ENCODE data around the gene TMEM260.
"Not testable (repeated sequence)": the region's sequence is repeated elsewhere in the genome, so short reads cannot be mapped to it uniquely, and the experiment has no call there.

Gene TMEM260

DNA sequence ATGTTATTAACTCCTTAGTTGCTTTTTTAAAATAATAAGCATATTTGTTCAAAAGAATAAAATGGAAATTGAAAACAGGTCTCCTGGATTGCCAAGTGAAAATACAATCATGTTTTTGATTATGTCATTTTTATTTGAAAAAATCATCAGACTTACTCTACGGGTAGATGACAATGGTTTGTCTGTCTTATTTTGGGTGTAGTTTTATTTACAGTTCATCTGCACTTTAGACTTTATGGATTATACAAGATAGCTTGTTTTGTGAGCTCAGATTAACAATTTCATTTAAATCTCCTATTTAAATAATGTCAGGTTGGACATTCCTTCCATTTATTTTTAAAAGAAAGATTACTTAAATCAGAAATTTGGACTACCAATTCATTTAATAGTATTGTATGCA, 14.8 kb downstream of the TMEM260 start:
- no peak for DNase-seq (ENCODE audit: low spot score)
- FAIRE-seq: no peak

DNA sequence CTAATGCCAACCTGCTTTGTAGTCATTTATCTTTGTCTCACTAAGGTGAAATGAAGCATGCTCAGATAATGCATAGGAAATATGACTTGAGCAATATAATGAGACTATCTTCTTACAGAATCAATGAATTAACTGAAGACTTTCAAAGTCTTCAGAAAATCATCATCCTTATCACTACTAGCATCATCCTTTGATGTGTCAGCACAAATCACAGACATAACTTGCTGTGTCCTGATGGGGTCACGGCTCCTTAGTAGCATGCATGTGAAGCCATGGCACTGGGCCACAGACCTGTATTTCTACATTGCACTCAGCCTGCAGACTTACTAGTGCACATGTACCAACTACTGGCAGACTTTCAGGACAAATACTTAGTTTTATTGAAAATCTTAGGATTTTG, 18.9 kb downstream of the TMEM260 start:
- FAIRE-seq: no peak
- DNase-seq (ENCODE audit: low spot score): no peak

DNA sequence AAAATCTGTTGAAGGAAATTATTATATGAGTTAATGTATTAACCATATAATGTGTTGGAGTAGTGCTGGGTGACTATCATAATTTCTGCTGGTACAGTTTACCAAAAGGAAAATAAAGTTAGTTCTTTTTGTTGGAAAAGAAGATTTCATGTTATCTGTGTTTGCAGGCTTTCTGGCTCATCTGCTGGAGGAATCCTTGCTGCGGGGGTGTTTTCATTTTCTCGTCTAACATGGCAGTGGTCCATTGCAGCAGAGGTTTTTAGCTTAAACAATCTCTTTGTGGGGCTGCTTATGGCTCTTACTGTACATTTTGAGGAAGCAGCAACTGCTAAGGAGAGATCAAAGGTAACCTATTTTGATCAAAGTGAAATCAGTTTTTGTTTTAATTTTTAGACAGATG, 24.1 kb downstream of the TMEM260 start:
- DNase-seq (ENCODE audit: low spot score) (no peak), FAIRE-seq (no peak)

DNA sequence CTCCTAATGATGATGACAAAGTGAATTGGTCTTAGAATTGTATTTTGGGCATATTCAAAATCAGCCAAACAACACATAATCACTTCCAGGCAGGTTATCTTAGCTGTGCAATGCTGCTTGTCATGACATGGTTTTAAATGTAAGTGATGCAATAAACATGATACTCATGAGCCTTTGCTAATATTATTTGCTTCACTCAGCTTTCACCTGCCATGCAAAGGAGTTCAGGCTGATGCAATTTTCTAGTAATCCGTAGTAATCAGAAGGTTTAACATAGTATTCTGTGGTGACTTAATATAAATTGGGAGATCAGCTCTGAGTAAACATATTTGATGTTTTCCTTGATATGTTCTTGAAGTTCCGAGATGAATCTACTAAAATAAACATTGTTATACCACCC, 29.1 kb downstream of the TMEM260 start:
- no peak for DNase-seq (ENCODE audit: low spot score)
- no peak for FAIRE-seq

DNA sequence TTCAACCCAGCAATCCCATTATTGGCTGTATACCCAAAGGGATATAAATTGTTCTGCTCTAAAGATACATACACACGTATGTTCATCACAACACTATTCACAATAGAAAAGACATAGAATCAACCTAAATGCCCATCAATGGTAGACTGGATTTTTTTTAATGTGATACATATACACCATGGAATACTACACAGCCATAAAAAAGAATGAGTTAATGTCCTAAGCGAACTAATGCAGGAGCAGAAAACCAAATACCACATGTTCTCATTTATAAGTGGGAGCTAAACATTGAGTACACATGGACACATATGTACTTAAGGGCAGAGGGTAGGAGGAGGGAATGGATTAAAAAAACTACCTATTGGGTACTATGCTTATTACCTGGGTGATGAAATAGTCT, 32.1 kb downstream of the TMEM260 start:
- FAIRE-seq; DNase-seq (ENCODE audit: low spot score): not testable (repeated sequence)

DNA sequence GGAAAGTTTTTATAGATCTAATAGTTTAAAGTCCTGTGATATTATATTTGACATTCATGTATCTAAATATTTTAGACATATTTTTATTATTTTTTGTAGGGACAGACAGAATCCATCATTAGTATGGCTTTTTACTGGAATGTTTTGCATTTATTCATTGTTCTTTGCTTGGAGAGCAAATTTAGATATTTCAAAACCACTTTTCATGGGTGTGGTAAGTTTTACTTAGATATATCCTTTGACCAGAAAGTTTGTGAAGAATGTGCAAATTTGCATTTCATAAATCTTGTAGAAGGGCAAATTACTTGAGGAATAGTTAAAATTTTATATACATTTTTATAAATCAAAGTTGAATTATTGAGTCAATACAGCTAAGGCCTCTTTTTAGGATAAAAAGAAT, 37.5 kb downstream of the TMEM260 start:
- no peak for DNase-seq (ENCODE audit: low spot score)
- no peak for FAIRE-seq

DNA sequence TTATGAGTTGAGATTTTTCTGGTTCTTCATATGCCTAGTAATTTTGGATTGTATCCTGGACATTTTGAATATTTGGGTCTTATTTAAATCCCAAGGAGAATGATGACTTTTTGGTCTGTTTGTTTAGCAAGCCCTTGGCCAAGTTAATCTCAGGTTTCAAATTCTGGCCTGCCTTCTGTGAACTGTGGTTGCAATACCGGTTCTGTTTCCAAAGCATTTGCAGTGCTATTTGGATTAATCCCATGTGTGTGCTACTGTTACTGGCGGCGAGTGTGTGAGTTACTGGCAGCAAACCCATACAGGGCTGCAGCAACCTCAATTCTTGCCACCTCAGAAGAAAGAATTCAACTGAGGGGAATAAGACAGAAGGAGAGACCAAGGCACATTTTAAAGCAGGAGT, 51.1 kb downstream of the TMEM260 start:
- DNase-seq (ENCODE audit: low spot score) (no peak), FAIRE-seq (no peak)

DNA sequence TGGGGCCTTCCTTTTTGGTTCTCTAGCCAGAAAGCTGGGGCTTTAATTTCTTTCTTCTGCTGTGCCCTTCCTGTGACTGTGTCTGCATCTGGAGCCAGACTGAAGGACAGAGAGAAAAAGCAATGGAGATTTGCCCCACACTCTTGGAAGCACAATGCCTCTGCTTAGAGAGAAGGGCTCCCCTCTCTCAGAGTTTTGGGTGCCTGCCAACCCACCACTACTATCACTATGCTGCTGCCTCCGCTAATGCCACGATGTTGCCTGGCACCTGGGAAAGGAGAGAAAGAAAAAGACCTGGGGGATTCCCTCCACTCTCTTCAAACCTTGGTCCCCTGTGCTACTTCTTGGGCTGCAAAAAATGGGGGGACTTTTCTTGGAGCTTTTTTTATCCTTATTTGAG, 52.6 kb downstream of the TMEM260 start:
- FAIRE-seq (no peak), DNase-seq (ENCODE audit: low spot score) (no peak)

DNA sequence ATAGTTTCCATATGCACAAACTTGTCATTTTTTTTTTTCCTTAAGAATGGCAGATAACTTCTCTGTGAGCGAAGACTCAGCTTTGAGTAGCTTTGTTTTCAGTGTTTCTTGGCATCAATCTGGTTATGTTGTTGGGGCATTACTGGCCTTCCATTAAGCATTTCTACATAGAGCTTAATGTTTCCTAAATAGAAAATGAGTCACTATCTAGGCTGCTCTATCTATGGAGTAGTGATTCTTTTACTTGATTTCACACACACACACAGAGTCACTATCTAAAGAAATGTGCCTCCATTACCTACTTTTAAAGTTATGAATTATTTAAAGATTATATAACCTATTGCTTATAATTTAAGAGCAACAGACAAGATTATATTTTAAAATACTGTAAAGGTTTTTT, 53.9 kb downstream of the TMEM260 start:
- DNase-seq (ENCODE audit: low spot score) (no peak), FAIRE-seq (no peak)

DNA sequence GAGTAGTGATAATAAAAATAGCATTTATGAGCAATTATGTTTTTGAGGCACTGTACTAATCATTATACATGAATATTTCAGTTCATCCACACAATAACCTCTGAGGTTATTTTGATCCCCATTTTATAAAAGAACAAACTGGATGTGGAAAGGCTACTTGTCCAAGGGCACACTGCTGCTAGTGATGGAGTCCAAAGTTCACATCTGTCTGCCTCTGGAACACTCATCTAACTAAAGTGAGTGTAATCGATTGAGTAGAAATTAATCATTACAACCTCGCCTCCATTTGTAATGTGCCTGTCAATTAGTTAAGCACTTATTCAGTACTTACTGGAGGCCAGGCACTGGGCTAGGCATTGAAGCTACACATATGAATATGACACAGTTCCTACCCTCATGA, 55.4 kb downstream of the TMEM260 start:
- FAIRE-seq (no peak), DNase-seq (ENCODE audit: low spot score) (no peak)

DNA sequence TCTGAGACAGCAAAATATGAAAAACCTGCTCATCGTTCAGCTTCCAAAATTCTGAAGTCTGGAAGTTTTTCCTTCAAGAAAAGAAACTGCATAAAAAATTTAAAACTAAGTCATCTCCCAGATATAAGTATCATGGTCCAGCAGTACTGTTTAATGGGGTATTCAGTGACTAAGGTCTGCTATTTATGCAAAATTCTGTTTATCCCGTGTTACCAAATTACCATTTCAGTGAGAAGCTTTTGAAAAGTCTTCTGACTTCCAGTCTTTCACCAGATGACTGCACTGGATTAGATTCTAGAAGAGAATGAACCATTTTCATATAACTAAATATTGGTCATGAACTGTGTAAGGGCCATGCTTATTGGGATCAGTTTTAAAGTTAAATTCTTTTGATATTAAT, 67.9 kb downstream of the TMEM260 start:
- FAIRE-seq: no peak

DNA sequence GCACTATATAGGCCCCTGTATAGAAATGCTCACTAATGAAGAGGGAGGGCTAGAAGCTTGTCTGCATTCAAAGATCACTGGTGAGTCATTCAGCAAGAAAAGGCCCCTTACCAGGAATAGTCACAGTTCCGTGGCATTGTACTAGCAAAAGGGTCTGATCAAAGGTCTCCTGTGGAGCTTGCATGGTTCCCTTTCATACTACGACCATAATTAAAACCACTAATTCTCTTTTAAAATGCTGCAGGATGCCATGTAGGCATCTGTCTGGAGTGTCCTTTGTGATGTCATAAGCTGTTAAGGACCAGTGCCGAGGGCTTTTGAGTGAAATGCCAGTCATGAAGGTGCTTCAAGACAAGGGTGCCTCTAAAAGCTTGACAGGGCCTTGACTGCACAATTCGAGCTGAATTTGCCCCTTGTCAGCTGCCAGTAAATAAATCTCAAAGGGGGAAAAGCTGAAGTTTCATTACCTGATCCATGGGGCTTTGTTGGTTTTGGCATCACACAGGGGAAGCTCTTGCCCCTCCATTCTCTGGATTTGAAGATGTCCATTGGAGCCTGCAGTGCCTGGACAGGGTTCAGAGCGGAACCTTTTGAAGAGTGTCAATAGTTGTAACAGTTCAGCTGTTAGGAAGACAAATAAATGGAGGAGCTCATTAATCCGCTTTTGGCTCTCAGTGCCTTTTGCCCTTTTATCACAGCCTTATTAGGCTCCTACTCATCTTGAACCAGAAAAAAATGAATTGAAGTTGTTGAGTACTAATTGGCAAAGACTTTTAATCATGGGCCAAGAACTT, 69.1 kb downstream of the TMEM260 start:
- DNase-seq (ENCODE audit: low spot score): no peak
- no peak for FAIRE-seq

More for the DNA sequence above, 67.9 kb downstream of the TMEM260 start:
- DNase-seq (ENCODE audit: low spot score): no peak

DNA sequence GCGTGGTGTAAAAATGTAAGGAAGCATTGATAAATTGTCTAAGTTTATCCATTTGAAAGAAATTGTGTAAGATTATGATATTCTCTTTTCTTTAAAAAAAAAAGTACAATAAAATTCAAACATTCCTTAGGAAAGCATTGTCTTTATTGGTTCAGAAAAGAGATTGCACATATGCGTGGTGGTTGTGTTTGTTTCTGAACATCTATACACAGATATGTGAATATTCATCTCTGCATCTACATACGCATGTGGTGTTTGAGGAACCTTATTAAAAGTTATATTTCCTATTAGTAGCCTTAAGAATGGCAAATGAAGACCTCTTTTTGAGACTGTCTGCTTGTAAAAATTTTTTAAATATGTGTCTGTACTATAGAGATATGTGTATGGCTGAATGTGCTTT, 69.8 kb downstream of the TMEM260 start:
- DNase-seq (ENCODE audit: low spot score): no peak
- no peak for FAIRE-seq

DNA sequence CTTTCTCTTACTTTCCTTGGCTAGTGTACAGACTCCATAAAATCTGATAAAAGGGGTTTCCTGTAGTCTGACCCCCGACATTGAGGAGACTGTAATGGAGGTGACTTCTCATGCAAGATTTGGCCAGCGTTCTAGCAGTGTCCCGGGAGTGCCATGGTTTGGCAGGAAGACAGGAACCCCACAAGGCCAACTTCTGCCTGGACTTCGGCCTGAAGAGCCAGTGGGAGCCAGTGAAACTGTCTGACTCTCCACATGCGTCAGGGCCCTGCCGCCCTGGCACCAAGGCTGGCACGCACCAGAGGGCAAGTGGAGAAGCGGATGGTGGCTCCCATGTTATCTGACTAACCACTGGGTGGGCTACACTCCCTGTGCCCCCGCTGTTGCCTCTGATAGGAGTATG, 70.5 kb downstream of the TMEM260 start:
- FAIRE-seq (no peak), DNase-seq (ENCODE audit: low spot score) (no peak)

DNA sequence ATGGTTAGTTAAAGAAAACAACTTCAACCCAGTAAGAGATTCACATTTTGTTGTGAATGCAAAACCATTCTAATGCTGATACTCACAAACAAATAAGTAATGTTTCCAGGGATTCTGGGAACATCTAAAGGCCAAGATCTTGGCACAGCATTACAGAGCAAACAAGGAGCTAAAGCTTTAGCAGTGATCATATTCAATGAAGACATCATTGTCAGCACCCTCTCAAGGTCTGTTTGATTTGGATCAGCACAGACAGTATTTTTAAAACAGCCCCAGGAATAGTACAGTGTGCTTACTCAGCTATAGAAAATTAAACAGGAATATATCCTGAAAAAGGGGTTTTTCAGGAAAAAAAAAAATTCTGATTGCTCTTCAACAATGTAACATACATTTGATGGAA, 71.4 kb downstream of the TMEM260 start:
- FAIRE-seq: no peak
- DNase-seq (ENCODE audit: low spot score): no peak

DNA sequence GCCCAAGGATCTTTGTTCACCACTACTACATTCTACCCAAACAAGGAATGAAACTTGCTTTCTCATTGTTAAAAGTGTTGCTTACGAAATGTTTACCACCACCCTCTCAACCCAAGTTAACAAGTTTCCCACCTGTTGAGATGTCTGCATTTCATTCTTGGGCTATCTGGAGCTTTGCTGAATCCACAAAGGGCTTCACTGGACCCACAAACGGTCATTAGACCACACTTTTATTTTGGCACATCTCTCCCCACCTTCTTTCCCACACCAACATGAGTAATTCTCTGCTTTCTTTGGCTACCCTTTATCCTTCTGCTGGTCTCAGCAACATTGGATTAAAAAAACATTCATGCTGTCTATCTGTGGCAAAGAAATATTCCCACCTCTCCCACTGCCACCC, 78.0 kb downstream of the TMEM260 start:
- no peak for DNase-seq (ENCODE audit: low spot score)

DNA sequence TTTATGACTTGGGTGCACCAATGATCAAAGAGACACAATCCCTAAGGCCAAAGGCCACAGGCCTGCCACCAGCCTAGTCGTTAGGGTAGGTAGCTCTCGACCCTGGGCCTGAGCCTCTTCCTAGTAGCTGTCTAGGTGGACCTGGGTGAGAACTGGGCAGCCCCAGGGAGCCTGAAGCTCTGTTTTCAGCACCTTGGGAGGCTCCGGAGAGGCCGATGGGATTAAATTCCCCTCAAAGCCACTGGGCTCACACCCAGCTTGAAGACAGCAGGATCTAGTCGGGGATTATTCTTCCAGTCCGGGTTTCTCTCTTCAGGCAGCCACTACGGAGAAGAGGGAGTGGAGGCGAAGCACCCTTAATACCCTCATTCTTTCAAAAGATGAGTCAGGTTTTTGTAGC, 79.8 kb downstream of the TMEM260 start:
- DNase-seq (ENCODE audit: low spot score) (no peak), FAIRE-seq (no peak)

More for the DNA sequence above, 78.0 kb downstream of the TMEM260 start:
- no peak for FAIRE-seq

DNA sequence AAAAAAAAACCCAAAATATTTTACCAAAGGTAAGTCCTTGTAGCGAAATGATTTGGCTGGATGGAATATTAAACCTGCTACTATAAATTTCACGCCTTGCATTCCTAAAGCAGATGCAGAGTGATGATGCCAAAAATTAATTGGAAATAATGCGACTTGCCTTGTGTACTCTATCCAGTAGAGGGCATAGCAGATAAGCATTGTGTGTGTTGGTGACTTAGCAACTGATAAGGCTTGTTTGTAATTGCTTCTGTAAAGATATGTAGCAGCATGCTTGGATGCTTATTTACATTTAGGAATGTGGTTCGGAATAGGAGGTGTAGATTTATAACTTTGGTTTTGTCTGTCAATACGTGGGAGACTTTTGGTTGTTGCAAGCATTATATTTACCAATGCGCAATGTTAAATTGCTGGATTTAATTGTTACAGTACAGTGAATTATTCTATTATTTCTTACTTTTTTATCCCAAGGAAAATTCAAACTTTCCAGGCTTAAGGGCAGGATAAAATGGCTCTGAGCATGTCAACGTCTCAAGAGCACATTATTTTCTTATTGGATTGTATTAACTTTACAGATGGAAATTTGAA, 80.5 kb downstream of the TMEM260 start:
- FAIRE-seq: no peak
- DNase-seq (ENCODE audit: low spot score): peak; percentile 5

DNA sequence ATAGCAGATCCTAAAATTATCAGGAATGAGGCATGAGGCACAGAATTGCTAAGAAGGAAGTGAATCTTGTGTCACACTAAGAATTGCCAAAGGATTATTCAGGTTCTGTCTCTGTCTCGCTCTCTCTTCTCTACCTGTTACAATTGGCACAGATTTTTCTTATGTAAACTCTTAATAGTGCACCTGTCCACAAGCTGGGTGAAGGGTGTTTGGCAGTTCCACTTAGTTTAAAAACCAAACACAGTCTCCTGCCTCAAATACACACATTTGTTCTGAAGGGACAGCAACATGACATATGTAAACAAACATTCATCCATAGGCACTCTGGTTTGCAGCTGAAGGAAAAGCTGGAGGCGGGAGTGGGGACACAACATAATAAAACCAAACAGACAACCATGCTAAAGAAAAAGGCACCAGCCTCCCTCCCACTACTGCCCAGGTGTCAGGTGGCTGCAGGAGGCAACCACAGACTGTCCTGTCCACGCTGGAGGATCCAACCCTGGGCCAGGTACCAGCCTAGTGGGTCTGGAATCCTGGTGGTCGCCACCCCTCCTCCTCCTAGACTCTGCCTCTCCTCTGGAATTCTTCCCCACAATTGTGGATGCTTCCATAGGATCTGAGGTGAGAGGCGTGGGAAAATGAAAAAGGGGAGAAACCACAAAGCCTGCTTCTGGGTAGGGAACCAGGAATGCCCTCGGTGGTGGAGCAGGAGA, 81.2 kb downstream of the TMEM260 start:
- FAIRE-seq (no peak), DNase-seq (ENCODE audit: low spot score) (no peak)

DNA sequence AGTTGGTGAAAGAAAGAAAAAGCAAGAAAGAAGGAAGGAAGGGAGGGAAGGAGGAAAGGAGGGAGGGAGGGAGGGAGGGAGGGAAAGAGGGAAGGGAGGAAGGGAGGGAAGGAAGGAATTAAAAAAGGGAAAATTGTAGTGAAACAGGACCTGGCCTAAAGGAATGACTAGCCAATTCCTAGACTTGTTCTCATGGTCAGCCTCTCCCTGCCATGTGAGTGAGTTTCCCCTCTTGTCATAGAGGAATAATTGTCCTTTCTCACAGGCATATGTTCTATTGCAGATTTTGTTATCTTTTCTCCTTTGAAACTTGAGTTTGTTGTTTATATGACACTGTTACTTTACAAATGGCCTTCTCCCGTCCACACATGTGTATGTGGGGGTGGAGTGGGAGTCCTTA, 81.9 kb downstream of the TMEM260 start:
- DNase-seq (ENCODE audit: low spot score): no peak
- FAIRE-seq: no peak

DNA sequence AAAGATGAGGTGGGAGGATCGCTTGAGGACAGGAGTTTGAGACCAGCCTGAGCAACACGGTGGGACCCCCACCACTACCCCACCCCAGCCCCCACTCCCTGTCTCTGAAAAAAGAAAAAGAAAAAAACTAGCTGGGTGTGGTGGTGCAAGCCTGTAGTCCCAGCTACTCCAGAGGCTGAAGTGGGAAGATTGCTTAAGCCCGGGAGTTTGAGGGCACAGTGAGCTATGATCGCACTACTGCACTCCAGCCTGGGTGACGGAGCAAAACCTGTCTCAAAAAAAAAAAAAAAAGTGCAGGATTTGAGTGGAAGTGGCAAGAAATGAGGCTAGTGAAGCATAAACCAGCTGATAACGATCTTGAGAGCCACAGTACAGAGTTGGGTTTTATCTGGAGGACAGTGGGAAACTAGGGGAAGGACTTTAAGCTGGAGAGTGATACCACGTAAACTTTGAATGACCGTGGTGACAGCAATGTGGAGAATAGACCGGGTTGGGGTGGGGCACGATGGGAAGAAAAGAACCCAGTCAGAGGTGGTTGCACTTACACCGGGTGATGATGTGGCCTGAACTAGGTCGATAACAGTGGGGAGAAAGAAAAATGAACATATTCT, 85.3 kb downstream of the TMEM260 start:
- DNase-seq (ENCODE audit: low spot score) (peak; percentile 22), FAIRE-seq (no peak)

DNA sequence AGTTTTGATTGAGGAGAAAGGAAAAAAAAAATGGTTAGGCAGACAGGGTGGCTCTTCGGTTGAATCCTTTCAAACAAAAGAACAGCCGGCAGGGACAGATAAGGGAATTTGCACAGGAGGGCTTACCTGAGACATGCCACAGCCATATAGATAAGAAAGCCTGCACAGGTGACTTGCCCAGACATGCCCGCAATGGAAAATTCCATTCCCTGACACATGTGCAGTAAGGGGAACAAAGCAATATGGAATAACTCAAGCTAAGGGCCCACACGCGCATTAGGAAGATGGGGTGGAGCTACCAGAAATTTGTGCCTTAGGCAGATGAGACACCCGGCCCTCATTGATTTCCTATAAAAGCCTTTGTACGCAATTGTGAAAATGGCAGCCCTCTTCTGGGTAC, 86.7 kb downstream of the TMEM260 start:
- FAIRE-seq (no peak), DNase-seq (ENCODE audit: low spot score) (no peak)
